Fibroblast of villous mesenchyme (primary cell): ENCODE data around the gene CFAP46. TPM values are rescaled to one million over a fixed set of nuclear protein-coding genes. Genes with fewer than 3 reads are reported as not detected.
A peak's percentile ranks its signal among the peaks of the same experiment; 100 is the strongest.
"Not testable (repeated sequence)": the region's sequence is repeated elsewhere in the genome, so short reads cannot be mapped to it uniquely, and the experiment has no call there.

Experiments
- DNase-seq: peaks from one replicate; pipeline ENCODE4 v3.0.0-alpha.2; 2010; ENCODE audit warnings: low read depth
- H3K4me3 ChIP-seq: 2 replicates; pipeline ENCODE4 v1.5.1; 2011; ENCODE audit warnings: low read depth, mild to moderate bottlenecking, low read length
- CTCF ChIP-seq: IDR thresholded peaks from 2 replicates; pipeline ENCODE4 v1.5.1; 2012; ENCODE audit warnings: low read depth, mild to moderate bottlenecking, low read length; ENCODE audit not compliant: insufficient read depth
- total RNA-seq: library from RNA; depleted of rRNA; stranded (reverse); fragments of >200 nt; gene quantifications from 2 replicates; pipeline ENCODE4 v1.2.3, GENCODE V29; 2012

CFAP46 gene
- total RNA-seq, 1 donor: under 0.01 TPM

- H3K4me3 ChIP-seq: no peak overlapping the region
- no peak for TF ChIP-seq CTCF
- DNase-seq: no peak
Measured at GRCh38 chr10:132900211-132900756, 42.1 kb downstream of the CFAP46 start.

GRCh38 chr10:132899751-132900065 lies 42.7 kb downstream of the CFAP46 start:
- DNase-seq: no peak
- no peak for TF ChIP-seq CTCF

GRCh38 chr10:132899054-132899750 lies 43.2 kb downstream of the CFAP46 start:
- no peak for TF ChIP-seq CTCF
- no peak for DNase-seq
- H3K4me3 ChIP-seq: no peak overlapping the region

More at GRCh38 chr10:132899751-132900065, 42.7 kb downstream of the CFAP46 start:
- no peak overlapping the region for H3K4me3 ChIP-seq

GRCh38 chr10:132898391-132899053 lies 43.8 kb downstream of the CFAP46 start:
- no peak for TF ChIP-seq CTCF
- no peak for DNase-seq
- H3K4me3 ChIP-seq: no peak overlapping the region

GRCh38 chr10:132897516-132898381 lies 44.6 kb downstream of the CFAP46 start:
- TF ChIP-seq CTCF: no peak
- DNase-seq: no peak
- H3K4me3 ChIP-seq: no peak overlapping the region

- DNase-seq, H3K4me3 ChIP-seq: not testable (repeated sequence)
- peak; percentile 32 for TF ChIP-seq CTCF
Measured at GRCh38 chr10:132893786-132894185, 48.6 kb downstream of the CFAP46 start.
